Keratinocyte (primary cell): ENCODE data around the gene NELL2.

Experiments used
- CTCF ChIP-seq, 3 experiments: IDR thresholded peaks in 1 of 3; conservative IDR thresholded peaks in 1 of 3; optimal IDR thresholded peaks in 1 of 3; 2 replicates in 2 of 3; 3 replicates in 1 of 3; pipeline versions ENCODE3 to v1.5.1; 2011; ENCODE audit warnings: low read length in 3 of 3, mild to moderate bottlenecking in 3 of 3, moderate library complexity in 2 of 3, control low read depth in 1 of 3, inconsistent platforms in 1 of 3; ENCODE audit not compliant: insufficient read depth in 2 of 3; ENCODE audit errors: extremely low read depth in 1 of 3
- EZH2 ChIP-seq: IDR thresholded peaks from one replicate; pipeline ENCODE4 v1.6.1; 2012; ENCODE audit warnings: inconsistent platforms, mild to moderate bottlenecking, low read length, moderate library complexity

- no peak for TF ChIP-seq CTCF (optimal IDR thresholded peaks at IDR 0.05 in 1 of 3, IDR thresholded peaks at IDR 0.05 in 1 of 3, conservative IDR thresholded peaks at IDR 0.05 in 1 of 3; ENCODE audit: extremely low read depth in 1 of 3, insufficient read depth in 2 of 3, low read length in 3 of 3)
- no peak for TF ChIP-seq EZH2
Measured at GRCh38 chr12:44476683-44477082, 399.4 kb downstream of the NELL2 start.
